ENCODE data around the gene CYP2A13. TPM values are rescaled to one million over a fixed set of nuclear protein-coding genes. Genes with fewer than 3 reads are reported as not detected.
A peak's percentile ranks its signal among the peaks of the same experiment; 100 is the strongest.
"Not testable (repeated sequence)": the region's sequence is repeated elsewhere in the genome, so short reads cannot be mapped to it uniquely, and the experiment has no call there.

The CYP2A13 gene, protein sequence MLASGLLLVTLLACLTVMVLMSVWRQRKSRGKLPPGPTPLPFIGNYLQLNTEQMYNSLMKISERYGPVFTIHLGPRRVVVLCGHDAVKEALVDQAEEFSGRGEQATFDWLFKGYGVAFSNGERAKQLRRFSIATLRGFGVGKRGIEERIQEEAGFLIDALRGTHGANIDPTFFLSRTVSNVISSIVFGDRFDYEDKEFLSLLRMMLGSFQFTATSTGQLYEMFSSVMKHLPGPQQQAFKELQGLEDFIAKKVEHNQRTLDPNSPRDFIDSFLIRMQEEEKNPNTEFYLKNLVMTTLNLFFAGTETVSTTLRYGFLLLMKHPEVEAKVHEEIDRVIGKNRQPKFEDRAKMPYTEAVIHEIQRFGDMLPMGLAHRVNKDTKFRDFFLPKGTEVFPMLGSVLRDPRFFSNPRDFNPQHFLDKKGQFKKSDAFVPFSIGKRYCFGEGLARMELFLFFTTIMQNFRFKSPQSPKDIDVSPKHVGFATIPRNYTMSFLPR
- polyA plus RNA-seq (ENCODE audit: insufficient read length) = not detected
- long read RNA-seq, donor 1 = 0 reads
- long read RNA-seq, donor 2 = 0 reads
- long read RNA-seq, donor 3 = 0 reads
- long read RNA-seq, donor 4 = 0 reads
- long read RNA-seq, donor 5 = 0 reads
- long read RNA-seq, donor 6 = 0 reads
- long read RNA-seq, donor 7 = 0 reads
- long read RNA-seq, donor 8 = 0 reads

DNA sequence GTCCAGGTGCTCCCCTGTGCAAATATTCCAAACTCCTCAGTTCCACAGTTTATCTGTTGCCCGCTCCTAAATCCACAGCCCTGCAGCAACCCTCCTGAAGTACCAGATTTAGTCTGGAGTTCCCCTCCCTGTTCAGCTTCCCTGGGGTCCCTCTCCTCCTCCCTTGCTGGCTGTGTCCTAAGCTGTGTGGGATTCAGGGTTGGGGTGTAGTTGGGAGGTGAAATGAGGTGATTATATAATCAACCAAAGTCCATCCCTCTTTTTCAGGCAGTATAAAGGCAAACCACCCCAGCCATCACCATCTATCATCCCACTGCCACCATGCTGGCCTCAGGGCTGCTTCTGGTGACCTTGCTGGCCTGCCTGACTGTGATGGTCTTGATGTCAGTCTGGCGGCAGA, at the start of gene CYP2A13:
Gene CYP2A13 (plus strand): TSS at position 301 of the 400 bp plus-strand sequence. CDS start 21 bp downstream, at position 322.
- DNase-seq = no peak

DNA sequence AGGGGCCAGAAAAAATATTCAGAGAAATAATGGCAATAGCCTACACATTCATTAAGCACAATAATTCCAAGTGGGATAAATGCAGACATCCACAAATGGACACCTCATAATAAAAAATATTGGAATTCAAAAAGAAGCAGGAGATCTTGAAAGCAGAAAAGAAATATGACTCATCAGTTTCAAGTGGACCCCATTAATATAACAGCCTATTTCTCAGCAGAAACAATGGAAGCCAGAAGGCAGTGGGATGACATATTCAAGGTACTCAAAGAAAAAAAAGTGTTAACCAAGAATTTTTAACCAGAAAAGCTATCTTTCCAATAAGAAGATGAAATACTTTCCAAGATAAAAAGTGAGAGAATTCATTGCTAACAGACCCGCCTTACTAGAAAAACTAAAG, 48.4 kb upstream of the CYP2A13 start:
- DNase-seq = no peak

DNA sequence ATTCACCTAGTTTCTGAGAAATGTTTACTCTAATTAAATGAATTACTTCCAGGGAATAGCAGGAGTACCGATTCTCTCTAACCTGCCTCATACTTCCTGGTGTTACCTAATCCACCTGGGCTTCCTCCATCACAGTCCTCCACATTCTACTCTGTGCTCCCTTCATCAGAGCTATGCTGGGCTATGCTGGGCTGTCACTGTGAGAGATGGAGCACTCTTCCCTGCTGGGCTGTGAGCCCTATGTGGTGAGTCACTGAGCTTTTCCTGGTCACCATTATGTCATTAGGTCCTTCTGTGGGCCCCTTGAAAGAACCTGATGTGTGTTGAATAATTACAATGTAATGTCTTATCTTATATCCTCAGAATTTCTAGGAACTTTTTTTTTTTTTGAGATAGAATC, 43.2 kb upstream of the CYP2A13 start:
- DNase-seq = not testable (repeated sequence)

DNA sequence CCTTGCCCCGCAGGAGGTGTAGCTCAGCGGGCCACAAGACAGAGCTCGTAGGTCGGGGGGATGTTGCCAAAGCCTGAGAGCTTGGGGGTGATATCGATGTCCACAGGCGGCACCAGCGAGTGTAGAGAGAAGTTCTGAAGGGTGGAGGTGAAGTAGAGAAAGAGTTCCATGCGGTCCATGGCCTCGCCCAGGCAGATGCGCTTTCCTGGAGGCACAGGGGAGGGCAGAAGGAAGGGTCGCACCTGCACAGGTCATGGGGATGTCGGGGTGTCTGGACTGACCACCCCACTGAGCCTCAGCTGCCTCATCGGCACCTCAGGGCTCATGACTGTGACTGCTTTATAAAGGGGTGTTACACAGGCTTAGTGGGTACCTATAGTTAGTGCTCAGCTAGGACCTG, 37.8 kb upstream of the CYP2A13 start:
- no peak for DNase-seq

DNA sequence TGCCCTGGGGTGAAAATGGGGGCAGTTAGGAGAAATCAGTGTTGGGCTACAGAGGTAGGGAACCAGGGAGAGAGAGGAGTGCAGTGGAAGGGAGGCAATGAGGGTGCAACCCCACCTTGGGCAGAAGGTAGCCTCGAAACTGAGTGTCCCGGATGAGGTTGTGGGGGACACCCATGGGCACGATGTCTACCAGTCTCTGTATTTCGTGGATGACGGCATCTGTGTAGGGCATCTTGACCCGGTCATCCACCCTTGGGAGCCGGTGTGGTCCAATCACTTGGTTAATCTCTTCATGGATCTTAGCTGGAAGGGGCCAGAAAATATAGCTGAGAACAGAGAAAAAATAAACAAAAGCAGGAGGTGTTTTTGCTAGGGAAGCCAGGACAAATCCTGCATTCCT, 36.1 kb upstream of the CYP2A13 start:
- not testable (repeated sequence) for DNase-seq

DNA sequence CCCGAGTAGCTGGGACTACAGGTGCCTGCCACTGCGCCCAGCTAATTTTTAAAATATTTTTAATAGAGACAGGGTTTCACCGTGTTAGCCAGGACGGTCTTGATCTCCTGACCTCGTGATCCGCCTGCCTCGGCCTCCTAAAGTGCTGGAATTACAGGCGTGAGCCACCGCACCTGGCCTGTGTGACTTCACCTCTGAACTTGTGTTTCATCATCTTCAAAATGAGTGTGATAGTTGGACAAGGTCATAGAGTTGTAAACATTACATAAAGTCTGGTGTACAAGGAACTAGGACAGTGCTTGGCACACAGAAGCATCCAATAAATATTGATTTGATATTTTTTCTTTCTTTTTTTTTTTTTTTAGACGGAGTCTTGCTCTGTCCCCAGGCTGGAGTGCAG, 34.9 kb upstream of the CYP2A13 start:
- not testable (repeated sequence) for DNase-seq

DNA sequence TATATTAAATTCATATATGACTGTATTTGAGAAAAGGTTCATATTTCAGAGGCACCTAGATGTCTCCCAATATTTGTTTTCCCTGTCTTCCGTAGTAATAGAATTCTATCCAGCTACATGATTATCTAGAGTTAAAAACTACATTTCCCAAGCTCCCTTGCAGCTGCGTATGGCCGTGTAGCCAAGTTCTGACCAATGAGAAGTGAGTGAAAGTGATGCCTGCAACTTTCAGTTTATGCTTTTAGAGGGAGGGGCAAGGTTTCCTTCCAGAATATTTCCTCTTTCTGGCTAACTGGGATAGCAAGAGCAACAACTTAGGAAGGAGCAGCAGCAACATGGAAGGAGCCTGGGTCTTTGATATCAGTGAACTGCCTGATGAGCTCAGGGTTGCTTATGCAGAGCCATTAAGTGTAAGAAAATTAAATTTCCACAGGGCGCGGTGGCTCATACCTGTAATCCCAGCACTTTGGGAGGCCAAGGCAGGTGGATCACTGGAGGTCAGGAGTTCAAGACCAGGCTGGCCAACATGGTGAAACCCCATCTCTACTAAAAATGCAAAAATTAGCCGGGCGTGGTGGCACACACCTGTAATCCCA, 23.2 kb upstream of the CYP2A13 start:
- DNase-seq = peak; percentile 0

DNA sequence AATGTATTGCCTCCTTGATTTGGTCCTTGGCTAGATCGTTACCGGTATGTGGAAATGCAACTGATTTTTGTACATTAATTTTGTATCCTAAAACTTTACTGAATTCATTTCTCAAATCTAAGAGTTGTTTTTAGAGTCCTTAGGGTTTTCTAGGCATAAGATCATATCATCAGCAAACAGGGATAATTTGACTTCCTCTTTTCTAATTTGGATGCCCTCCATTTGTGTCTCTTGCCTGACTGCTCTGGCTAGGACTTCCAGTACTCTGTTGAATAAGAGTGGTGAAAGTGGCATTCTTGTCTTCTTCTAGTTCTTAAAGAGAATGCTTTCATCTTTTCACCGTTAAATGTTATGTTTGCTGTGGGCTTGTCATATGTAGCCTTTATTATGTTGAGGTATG, 12.0 kb upstream of the CYP2A13 start:
- no peak for DNase-seq

DNA sequence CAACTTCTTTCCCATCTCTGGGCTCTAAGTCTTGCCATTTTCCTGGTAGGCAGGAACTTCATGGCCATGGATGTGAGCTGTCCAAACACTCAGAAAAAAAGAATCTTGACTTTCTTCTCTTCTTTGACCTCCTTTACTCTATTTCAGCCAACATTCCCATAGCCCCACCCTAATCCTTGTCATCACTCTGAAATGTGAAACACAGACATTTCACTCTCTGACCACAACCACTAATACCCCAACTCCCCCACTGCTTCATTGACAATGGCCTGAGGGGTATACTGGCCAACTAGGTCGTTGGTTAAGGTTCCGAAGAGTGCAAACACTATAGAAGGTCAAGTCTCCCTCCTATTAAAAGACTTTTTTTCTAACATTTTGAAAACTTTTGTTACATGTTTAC, 4.7 kb upstream of the CYP2A13 start:
- no peak for DNase-seq

DNA sequence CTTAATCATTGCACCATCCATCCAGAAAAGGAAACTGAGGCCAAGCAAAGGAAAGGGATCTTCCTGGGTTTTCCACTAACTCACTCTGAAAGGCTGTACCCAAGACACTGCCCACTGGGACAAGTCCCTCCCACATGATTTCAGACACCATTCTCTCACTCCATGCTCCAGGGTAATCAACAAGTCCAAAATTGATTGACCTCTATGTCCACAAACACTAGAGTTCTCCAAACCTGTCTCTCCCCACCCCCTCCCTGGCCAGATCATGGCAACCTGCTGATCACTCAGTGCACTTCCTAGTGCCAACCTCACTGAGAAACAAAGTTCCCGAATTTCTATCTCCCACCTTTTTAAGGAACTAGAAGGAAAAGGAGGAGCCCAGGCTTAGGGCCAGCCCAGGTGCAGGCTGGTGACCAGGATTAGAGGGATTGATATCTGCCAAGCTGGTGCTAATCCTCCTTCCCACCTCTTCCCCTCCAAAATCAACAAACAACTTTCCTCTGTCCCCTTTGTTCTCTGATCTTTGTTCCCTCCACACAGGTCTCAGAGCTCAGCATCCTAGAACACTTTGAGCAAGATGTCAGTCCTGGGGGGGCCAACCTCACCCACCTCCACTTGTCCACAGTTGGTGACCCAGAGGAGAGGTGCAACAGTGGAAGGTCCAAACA, 2.4 kb upstream of the CYP2A13 start:
- DNase-seq = no peak

DNA sequence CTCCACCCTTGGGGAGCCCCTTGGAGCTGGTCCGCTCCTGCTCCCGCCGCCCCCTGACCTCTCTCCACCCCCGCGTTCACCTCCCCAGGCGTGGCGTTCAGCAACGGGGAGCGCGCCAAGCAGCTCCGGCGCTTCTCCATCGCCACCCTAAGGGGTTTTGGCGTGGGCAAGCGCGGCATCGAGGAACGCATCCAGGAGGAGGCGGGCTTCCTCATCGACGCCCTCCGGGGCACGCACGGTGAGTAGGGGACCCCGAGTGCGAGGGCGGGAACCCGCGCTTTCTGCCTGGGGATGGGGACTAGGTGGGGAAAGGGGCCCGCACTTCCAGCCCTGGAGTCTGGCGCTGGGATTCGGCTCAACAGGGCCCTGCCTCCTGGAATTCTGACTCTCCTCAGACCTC, 1.7 kb downstream of the CYP2A13 start:
- no peak for DNase-seq

DNA sequence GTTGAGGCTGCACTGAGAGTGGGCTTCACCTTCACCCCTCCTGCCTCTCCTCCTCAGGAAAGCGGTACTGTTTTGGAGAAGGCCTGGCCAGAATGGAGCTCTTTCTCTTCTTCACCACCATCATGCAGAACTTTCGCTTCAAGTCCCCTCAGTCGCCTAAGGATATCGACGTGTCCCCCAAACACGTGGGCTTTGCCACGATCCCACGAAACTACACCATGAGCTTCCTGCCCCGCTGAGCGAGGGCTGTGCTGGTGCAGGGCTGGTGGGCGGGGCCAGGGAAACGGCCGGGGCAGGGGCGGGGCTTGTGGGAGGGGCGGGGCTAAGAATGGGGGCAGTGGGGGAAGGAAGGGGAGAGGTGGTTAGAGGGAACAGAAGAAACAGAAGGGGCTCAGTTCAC, 7.5 kb downstream of the CYP2A13 start:
- no peak for DNase-seq

DNA sequence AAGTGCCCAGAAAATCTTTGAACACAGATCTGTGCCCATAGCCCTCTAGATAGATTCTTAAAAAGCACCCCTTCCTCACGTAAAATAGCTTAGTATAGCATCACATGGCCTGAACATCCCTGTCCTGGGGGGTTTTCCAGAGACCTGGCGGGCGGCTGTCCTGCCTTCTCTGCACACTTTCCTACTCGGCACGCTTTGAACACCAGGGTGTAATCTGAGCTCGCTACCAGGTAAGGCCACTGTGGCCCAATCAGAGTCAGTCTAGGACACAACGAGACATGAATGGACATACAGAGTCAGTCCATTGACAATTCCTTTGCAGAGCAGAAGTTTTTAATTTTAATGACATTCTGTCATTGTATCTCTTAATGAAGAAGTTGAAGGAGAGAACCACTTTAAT, 8.1 kb downstream of the CYP2A13 start:
- DNase-seq = no peak

DNA sequence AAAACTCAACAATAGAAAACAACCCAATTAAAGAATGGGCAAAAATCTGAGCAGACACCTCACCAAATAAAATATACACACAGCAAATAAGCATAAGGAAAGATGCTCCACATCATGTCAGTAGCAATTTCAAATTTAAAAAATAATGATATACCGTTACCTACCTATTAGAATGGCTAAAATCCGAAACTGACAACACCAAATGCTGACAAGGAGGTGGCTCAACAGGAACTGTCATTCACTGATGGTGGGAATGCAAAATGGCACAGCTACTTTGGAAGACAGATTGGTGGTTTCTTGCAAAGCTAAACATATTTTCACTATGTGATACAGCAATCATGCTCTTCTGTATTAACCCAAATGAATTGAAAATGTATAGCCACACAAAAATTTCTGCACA, 9.1 kb downstream of the CYP2A13 start:
- DNase-seq = no peak

DNA sequence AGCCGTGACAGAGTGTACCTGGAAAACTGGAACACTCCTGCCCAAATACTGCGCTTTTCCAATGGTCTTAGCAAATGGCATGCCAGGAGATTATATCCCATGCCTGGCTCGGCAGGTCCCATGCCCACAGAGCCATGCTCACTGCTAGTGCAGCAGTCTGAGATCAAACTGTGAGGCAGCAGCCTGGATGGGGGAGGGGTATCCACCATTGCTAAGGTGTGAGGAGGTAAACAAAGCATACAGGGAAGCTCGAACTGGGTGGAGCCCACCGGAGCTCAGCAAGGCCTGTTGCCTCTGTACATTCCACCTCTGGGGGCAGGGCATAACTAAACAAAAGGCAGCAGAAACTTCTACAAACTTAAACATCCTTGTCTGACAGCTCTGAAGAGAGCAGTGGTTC, 10.5 kb downstream of the CYP2A13 start:
- no peak for DNase-seq

DNA sequence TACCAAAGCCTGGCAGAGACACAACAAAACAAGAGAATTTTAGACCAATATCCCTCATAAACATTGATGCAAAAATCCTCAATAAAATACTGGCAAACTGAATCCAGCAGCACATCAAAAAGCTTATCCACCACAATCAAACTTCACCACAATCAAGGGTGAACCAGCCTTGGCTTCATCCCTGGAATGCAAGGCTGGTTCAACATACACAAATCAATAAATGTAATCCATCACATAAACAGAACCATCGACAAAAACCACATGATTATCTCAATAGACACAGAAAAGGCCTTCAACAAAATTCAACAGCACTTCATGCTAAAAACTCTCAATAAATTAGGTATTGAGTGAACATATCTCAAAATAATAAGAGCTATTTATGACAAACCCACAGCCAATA, 14.0 kb downstream of the CYP2A13 start:
- not testable (repeated sequence) for DNase-seq

DNA sequence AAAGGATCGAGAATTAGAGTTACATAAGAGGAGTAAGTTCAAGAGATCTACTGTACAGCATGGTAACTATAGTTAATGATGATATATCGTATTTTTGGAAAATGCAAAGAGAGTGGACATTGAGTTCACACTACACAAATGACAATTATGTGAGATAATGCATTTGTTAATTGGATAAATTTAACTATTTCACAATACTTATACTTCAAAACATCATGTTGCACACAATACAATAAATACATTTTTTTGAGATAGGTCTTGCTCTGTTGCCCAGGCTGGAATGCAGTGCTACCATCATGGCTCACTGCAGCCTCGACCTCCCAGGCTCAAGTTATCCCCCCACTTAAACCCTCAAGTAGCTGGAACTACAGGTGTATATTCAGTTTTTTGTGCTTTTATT, 17.9 kb downstream of the CYP2A13 start:
- DNase-seq = no peak

DNA sequence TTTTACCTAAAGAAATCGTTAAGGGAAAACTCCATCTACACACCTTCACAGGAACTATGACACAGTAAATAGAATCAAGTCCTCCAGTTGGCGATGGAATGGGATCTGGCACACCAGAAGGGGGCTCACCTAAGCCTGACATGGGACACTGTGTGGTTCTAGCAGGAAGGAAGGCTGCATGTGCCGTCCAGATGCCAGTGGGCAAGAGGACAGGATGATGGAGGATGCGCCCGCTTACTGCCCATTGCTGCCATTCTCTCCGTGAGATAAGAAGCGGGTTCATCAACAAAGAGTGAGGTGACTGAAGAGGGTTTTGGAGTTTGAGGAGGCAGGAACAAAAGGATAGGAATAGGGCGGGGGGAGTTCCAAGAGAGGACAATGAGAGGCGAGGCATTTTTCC, 23.0 kb downstream of the CYP2A13 start:
- no peak for DNase-seq

DNA sequence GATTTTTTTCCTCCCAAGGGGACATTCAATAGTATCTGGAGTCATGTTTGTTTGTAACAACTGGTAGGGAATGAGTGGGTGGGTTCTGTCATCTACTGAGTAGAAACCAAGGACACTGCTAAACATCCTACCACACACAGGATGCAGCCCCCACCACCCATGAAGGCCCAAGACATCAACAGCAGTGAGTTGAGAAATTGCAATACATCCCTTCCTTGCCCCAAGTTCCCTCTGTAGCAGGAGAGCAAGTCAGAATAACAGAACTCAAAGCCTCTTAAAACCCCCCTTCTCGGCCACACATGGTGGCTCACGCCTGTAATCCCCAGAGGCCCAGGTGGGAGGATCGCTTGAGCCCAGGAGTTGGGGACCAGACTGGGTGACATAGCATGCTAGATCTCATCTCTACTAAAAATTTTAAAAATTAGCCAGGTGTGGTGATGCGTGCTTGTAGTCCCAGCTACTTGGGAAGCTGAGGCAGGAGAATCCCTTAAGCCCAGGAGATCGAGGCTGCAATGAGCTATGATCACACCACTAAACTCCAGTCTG, 23.6 kb downstream of the CYP2A13 start:
- no peak for DNase-seq

DNA sequence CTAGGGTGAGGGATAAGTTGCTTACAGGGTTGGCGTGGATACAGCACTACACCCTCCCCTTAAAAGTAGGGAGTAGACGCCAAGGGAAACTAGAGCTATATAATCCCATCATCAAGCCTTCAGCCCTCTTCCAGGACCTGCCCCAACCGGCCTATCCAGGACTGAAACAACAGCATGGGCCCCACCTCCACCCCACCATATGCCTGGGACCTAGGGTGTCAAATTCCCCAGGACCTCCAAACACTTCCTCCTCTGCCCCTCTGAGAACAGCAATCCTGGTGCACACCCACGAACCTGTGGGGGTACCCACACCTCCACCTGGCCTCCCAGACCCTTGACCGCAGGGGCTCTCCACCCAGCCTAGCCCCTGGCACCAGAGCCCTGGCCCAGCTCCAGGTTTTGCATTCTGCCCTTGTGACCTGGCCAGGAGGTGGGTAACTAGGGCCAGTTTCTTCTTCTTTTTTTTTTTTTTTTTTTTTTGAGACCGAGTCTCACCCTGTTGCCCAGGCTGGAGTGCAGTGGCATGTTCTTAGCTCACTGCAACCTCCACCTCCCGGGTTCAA, 24.6 kb downstream of the CYP2A13 start:
- no peak for DNase-seq

DNA sequence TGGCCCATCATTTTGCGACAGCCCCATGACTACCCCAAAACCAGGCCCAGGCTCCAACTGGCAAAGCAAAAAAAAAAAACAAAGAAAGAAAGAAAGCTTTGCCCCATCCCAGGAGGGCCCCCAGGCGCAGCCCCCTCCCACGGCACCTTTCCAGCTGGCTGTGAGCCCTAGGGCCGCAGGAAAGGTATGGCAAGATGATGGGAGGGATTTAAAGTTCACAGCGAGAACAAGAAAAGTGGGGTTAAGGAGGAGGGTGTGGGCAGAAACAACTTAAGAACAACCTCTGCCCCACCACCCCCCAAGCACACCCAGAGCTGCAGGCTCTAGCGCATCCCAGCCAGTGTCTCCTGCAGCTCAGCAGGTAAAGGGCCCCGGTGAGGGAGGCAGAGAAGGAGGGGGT, 25.9 kb downstream of the CYP2A13 start, which contains the start of gene CYP2F1:
Gene CYP2F1 (plus strand): TSS at position 301 of the 400 bp plus-strand sequence. CDS start 1,757 bp downstream, outside the sequence.
- DNase-seq = no peak

DNA sequence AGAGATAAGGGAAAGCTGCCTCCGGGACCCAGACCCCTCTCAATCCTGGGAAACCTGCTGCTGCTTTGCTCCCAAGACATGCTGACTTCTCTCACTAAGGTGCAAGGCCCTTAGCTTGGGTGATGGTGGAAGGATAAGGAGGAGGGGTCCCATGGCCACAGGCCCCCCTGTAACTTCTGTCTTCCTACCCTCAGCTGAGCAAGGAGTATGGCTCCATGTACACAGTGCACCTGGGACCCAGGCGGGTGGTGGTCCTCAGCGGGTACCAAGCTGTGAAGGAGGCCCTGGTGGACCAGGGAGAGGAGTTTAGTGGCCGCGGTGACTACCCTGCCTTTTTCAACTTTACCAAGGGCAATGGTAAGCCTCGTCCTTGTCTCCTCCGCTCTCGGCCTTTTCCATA, 28.0 kb downstream of the CYP2A13 start:
- DNase-seq = no peak

All from left kidney (tissue), 8 donors.